Measurements from ENCODE around the gene PARD6A.
A peak's percentile ranks its signal among the peaks of the same experiment; 100 is the strongest.

PARD6A gene

DNA sequence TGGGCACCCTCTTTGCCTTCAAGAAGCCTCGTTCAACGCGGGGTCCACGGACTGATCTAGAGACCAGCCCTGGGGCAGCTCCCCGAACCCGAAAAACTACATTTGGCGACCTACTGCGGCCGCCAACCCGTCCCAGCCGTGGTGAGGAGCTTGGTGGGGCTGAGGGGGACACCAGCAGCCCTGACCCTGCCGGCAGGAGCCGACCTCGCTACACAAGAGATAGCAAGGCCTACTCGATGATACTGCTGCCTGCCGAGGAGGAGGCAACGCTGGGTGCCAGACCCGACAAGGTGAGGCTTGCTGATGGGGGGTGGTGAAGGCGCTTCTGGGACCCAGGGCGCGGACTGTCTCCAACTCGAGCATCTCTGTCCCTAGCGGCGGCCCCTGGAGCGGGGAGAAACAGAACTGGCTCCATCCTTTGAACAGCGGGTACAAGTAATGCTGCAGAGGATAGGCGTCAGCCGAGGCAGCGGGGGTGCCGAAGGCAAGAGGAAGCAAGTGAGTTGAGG lies 6.3 kb upstream of the PARD6A start:
- DNase-seq: no peak

DNA sequence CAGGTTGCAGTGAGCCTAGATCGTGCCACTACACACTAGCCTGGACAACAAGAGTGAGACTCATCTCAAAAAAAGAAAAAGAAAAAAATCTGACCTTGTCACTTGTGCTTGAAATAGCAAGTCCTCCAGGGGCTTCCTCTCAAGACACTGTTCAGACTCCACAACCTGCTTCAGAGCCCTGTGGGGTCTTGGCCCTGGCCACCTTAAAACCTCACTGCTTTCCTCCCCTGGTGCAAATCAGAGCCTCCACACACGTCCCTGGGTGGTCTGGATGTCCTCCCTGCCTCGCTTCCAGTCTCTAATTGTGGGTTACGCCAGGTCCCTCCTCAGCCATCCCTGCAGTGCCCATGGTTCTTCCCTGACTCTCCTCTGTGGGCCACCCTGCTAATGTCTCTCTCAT lies 5.4 kb upstream of the PARD6A start:
- DNase-seq: no peak

DNA sequence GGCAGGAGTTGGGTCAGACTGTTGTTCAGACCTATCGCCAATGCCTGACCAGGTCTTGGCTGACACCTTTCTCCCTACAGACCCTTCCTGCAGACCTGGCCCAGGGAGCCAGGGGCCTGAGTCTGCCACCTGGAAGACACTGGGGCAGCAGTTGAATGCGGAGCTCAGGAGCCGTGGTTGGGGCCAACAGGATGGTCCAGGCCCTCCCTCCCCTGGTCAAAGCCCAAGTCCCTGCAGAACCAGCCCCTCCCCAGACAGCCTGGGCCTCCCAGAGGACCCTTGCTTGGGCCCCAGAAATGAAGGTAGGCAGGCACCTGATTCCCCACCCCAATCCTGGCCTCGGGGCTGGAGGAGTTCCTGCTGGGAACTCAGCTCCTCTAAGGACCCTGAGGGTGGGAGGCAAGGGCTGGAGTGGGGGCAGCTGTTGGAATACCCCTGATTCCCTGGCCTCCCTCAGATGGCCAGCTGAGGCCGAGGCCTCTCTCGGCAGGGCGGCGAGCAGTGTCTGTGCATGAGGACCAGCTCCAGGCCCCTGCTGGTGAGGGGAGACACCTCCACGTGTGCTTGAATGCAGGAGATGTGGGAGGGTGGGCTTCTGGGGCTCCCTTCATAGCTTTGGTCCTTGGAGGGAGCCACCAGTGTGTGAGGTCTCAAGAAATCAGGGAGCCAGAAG lies 4.3 kb upstream of the PARD6A start:
- DNase-seq: no peak

DNA sequence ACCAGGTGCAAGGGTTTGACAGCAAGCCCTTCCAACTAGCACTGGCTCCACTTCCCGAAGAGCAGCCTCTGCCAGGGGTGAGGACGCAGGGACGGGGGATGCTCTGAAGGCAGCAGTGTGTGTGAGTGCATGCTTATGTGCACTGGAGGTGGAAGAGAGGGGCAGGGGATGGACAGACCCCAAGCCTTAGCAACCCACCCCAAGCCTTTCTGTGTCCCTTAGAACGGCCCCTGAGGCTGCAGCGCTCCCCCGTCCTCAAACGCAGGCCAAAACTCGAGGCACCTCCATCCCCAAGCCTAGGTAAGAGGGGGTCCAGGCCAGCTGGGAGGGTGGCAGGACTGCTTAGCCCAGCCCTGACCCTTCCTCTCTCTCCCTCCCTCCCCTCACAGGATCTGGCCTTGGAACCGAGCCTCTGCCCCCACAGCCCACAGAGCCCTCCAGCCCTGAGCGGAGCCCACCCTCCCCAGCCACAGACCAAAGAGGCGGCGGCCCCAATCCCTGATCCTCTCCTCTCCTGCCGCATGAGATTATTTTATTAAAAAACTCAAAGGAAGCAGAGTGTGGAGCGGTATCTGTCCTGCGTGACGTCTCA lies 3.6 kb upstream of the PARD6A start:
- DNase-seq: no peak

DNA sequence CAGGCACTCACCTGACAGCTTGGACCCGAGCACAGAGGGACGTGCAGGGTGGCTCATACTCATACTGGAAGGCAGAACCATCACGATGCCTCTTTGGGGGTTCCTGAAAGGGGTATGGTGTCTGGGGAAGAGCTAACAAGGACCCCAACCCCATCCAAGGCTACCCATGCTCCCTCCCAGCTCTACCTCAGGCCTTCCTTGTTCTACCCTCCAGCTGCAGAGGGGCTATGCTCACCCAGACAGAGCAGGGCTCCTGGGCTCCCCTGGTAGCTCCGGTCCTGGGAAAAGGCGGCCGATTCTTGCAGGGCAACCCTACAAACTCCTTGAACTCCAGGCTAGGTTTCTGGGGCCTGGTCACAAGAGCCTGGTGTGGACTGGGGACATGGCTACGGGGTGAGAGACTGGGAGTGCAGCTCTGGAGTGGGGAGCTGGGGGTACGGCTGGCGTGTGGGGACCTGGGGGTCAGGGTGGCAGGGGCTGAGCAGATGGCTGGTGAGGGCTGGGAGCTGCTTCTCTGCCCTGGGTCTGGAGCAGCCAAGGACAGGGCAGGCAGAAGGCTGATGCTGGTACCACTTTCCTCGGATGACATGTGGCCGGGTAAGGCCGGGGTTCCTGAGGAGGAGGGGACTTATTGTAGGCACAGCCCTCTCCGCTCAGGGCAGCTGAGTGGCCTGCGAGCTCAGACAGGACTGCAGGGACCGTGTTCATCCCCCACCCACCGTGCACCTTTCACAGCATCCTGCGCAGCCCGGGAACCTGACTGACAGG lies 2.8 kb upstream of the PARD6A start:
- DNase-seq: no peak

DNA sequence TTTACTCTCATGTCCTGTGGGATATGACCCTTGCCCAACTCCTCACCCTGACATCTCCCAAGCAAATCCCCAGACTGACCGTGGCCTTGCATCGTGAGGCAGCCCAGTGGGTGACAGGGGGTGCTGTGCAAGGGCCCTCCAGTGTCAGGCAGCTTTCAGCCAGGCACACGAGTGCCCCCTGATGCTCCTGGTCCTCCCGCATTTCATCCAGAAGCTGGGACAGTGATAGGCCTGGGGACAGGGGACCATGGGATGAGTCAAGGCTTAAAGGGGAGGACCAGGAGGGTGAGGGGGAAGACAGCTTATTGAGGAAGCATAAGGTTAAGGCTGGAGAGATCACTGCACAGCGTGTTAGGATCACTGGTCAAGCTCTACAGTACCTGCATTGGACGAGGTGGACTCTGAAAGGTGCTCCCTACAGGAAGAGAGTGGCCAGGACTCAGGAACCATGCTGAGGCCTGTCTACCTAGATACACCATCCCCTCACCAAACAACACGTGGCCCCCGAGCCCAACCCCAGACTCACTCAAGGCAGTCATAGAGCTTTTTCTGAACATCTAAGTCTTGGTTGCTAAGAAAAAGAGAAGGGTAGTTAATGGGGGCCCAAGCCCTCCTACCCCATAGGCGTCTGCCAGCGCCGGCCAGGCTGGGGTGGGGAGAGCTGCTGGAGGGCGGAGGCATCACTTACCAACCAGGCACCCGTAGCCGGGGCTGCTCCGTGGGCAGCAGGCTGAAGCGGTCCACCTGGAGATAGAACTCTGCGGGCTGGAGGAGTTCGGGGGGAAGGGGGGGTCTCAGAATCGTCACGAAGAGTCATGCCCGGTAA lies 1.7 kb upstream of the PARD6A start:
- no peak for DNase-seq

DNA sequence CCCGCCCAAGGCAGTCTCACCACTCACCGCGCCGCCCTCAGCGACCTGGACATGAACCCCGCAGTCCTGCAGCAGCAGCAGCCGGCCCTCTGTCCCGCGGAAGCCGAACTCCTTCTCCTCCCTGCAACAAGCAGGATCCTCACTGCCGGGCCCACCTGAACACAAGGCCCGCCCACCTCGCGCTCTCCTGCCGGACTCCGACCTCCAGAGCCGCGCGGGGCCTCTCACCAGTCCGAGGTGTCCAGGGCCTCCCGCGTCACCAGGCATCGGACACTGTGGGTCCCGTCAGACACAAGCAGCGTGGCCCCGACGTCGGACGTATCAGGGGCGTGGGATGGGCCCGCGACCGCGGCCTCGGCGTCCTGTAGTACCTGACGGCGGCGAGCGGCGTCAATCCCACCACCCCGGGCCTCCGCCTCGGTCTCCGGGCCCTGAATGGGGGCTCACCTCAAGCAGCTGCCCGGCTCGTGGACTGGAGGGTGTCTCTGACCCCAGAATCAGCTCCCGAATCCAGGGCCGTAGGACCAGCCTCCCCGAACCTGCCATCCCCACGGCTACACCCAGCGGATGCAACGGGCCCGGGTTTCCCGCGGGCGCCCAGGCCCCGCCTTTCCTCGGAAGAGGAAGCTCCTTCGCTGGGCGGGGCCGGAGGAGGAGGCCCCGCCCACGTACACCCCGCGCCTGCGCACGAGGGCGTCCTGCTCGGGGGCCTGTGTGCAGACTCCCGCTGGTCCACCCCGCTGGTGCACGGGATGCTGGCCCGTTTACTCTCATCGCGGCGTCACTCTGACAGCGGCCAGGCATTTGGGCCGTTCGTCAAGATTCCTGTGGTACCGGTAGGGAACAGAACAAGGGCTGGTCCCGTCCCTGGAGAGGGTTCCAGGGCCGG lies 841 bp upstream of the PARD6A start, which contains the start of gene ACD:
TSS of gene ACD (minus strand) at position 586 of the 889 bp plus-strand sequence. CDS start at position 546, 40 bp downstream.
- DNase-seq: peak; percentile 92

DNA sequence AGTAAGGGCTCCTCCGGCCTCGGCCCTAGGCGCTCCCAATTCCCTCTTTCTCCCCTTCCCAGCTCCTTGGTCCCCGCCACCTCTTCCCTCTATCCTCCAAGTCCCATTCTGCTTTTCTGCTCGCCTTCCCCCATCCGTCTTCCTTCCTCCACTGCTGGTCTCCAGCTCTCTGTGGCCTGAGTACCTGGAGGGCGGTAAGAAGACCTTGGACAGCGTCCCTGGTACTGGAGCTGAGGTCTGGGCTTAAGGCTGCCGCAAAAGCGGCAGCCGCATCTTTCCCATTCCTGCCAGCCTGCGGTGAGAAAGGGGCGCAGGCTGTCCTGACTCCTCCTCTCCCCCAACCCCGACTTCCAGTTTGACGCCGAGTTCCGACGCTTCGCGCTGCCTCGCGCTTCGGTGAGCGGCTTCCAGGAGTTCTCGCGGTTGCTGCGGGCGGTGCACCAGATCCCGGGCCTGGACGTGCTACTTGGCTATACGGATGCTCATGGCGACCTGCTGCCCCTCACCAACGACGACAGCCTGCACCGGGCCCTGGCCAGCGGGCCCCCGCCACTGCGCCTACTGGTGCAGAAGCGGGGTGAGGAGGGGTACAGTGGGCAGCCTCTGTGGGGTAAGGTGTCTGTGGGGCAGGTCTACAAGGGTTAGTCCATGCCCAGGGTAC lies 471 bp downstream of the PARD6A start:
- DNase-seq: no peak

DNA sequence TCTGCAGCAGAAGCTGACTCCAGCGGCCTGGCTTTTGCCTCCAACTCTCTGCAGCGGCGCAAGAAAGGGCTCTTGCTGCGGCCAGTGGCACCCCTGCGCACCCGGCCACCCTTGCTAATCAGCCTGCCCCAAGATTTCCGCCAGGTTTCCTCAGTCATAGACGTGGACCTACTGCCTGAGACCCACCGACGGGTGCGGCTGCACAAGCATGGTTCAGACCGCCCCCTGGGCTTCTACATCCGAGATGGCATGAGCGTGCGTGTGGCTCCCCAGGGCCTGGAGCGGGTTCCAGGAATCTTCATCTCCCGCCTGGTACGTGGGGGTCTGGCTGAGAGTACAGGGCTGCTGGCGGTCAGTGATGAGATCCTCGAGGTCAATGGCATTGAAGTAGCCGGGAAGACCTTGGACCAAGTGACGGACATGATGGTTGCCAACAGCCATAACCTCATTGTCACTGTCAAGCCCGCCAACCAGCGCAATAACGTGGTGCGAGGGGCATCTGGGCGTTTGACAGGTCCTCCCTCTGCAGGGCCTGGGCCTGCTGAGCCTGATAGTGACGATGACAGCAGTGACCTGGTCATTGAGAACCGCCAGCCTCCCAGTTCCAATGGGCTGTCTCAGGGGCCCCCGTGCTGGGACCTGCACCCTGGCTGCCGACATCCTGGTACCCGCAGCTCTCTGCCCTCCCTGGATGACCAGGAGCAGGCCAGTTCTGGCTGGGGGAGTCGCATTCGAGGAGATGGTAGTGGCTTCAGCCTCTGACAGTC lies 1.3 kb downstream of the PARD6A start:
- DNase-seq: no peak

DNA sequence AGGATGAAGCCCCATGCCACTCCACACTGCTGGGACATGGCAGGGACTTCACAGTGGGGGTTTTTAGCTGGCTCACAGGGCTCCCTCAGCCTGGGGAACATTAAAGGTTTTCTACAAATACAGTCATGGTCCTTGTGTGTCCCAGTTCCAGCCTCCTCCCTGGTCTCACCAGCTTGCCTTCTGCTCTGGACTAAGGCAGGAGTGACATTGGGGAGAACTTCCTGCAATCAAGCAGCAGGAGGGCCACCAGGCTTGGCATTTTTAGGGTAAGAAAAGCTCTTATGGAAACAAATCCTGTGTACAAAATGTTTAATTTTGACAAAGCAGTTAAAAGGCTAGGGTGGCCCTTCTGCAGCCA lies 1.9 kb downstream of the PARD6A start:
- DNase-seq: no peak

DNA sequence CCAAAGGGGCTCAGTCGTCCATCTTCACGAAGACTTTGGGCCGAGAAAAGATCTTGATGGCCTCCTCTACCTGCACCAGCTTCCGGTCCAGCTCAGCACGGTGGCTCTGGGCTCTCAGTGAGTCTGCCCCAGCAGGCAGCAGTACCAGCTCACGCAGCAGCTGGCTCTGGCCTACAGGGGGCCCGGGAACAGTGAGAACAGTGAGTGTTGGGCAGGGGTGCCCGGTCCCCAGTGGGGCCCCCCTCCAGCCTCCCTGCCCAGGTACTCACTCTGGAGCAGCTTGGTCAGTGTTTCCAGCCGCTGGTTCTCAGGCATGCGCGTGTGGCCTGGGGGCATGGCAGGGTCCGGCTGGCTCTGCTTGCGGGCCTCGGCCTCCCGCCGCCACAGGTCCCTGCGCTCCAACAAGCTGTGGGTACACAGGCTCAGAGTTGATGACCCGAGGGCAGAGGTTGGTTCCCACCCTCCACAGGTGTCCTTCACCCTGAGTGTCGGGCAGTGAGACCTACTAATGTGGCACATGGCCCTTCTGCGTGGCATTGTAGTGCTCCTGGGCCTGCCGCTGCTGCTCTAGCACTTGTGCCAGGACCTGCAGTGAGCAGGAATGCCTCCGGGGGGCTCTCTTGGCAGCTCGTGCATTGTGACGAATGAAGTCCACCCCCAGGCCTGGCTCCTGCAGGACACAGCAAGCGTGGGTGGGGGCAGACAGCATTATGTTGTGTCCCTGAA lies 2.6 kb downstream of the PARD6A start:
- no peak for DNase-seq

DNA sequence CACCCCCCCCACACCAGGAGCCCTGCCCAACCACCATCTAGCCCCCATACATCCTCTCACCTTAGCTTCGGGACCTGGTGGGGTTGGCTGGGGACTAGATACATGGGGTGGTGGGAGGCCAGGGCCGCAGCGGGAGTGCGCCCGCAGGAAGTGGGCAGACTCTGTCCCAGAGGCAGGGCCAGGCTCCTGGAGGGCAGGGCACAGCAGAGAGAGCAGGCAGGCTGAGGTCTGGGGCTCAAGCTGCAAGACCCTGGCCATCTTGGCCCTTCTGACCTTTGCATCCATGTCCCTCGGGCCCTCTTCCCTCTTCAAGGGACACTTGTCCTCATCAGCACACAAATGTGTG lies 3.1 kb downstream of the PARD6A start:
- DNase-seq: no peak

DNA sequence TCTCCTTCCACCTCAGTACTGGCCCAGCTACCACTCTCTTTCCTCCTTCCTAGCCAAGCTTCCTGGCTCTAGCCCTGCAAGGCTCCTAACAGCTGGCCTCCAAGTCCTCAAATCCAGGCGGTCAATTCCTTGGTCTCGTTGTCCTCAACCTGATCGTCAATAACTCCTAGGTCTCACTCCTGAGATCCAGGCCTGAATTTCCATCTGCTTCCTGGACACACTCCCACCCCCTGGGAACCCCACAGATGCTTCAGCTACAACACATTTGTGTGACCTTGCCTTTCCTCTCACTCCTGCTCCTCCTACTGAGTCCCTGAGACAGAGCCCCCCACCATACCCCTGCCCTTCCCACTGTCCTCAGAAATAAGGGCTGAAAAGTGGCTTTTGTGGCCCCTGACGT lies 3.5 kb downstream of the PARD6A start:
- no peak for DNase-seq

DNA sequence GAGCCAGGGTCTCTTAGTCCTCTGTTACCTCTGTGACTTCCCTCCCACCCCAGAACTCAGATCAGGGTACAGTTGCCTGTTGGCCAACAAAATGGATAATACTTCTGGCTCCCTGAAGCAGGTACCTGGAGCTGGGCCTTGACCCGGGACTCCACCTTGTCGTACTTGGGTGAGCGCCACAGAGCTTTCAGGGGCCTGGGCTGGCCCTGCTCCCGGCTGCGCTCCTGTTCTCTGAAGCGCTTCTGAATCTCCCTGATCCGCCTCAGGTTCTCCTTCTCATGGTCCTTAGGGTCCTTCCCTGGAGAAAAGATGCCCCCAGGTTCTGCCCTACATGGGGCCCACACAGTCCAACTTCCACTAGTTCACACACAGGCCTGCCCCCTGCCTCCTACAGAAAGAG lies 4.1 kb downstream of the PARD6A start:
- DNase-seq: no peak

DNA sequence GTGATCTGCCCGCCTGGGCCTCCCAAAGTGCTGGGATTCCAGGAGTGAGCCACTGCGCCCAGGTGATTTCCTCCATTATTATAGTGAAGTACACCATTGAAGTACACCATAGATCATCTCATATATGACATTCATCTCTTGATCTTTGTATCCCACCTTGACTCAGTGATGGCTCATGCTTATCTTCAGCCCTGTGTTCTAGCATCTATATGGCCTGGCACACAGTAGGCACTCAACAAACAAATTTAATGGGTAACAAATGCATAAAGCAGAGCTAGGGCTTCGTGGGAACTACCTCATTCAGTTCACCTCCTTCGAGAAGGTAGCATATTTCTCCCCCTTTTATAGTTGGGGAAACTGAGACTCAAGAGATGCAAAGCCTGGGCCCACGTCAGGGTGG lies 4.8 kb downstream of the PARD6A start:
- no peak for DNase-seq

DNA sequence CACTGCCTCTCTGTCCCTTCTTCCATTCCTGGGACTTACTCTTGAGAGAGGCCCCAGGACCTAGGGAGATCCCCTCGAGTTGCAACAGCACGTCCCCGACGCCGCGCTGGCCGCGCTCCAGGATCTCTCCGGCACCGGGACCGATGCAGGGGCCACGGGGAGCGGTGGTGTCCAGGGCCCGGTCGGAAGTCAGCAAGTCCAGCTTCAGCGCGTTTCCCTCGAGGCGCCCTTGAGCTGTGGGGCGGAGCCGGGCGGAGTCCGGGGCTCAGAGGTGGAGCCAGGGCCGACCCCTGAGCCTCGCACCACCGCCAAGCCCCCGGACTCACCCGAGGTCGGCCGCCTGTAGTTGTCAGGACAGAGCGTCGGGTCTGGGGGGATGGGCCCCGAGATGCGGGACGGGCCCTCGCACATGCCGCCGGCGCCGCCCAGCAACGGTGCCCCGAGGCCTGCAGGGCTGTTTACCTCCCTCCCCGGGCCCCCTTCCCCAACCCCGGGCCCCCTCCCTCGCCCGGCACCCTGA lies 5.3 kb downstream of the PARD6A start:
- no peak for DNase-seq

DNA sequence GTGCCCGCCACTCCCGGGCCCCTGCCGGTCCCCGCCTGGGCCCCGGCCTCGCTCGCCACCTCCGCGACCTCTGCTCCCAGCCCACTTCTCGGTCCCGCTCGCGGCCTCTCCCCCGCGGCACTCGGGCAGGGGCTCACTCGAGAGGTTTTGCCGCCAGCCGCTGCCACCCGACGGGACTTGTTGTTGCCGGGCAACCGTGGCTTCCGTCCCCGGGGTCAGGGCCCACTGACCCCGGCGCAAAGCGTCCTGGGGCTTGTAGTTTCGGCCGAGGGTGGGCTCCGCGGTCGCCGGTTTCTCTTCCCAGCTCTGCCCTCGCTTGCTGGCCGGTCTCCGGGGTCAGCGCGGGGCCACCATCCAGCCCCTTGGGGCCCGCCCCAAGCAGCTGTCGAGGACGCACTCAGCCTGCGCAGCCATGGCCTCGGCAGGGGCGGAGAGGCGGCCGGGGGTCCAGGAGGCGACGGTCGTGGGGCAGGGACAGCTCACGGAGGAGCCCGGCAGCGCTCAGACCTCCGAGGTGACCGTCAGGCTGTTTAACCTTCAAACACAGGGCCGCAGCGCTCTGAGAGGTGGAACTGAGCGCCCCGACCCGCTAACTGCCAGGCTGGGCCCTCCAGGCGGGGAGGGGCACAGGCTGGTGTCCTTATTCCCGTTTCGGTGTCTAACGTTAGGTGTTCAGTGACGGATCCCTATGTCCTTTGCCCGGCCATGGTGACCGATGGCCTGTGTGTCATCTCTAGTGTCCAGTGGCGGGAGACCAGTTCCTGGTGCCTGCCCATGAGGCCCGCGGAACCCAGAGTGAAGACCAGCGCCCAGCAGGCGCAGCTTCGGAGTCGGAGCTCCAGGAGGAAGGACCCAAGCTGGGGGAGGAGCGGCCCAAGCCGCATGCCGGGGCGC lies 6.0 kb downstream of the PARD6A start, which contains the start of the genes C16orf86 and ENKD1:
TSS of gene C16orf86 (plus strand) at position 256 of the 894 bp plus-strand sequence. CDS start at position 413, 157 bp downstream.
TSS of gene ENKD1 (minus strand) at position 192 of the 894 bp plus-strand sequence. CDS start 308 bp downstream, outside the sequence.
- DNase-seq: peak; percentile 83

DNA sequence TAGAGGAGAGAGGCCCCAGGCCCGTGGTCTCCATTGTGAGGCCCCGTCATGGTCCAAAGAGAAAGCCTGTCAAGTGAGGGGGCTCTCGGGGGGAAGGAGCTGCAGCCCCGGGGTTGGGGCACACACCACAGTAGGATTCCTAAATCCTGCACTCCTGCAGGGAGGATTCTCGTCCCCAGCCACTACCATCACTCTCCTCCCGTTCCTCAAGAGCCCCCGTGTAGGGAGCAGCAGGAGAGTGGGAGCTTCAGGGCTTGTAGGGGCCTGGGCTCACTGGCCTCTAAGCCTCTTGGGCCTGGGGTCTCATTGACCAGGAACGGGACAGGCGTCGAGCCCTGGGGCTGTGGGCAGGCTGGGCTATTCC lies 6.7 kb downstream of the PARD6A start:
- DNase-seq: no peak
